SH-SY5Y (cell line): ENCODE data around the gene NHLRC2.

Source experiments
- GATA2 ChIP-seq: IDR thresholded peaks from 2 replicates; pipeline ENCODE4 v1.6.1; 2011; ENCODE audit warnings: mild to moderate bottlenecking, low read depth, low read length
- GATA3 ChIP-seq: IDR thresholded peaks from 2 replicates; pipeline ENCODE4 v1.6.1; 2011; ENCODE audit warnings: low read depth, mild to moderate bottlenecking, low read length, moderate library complexity

NHLRC2 gene

GRCh38 chr10:113853578-113854012, 866 bp upstream of the NHLRC2 start:
- TF ChIP-seq GATA3 (no peak), GATA2 (no peak)

DNA sequence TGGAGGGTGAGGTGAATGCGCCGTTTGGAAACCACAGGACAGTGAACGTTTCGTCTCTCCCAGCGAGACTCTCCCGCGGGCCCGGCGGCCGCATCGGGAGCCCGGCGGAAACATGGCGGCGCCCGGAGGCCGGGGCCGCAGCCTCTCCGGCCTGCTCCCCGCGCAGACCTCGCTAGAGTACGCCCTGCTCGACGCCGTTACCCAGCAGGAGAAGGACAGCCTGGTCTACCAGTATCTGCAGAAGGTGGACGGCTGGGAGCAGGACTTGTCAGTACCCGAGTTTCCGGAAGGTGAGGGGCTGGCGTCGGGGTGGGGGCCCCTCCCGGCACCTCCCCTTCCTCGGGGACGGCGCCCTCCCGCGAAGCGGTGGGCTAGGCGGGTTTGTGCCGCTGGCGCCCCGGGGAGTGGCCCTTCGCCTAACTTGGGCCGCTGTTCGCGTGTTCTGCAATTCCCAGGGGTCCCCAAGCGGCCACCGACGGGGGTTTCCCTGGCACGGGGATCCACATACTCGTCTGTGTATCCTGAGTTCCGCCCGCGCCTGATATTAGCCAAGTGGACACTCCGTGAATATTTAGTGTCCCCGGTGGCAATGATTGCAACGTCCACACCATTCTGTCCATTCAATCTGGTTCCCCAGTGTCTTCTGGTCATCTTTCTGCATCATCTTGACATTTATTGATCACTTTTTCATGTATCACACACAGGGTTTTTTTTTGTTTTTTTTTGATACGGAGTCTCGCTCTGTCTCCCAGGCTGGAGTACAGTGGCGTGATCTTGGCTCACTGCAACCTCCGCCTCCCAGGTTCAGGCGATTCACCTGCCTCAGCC, 514 bp downstream of the NHLRC2 start:
- TF ChIP-seq GATA3: no peak
- no peak for TF ChIP-seq GATA2

DNA sequence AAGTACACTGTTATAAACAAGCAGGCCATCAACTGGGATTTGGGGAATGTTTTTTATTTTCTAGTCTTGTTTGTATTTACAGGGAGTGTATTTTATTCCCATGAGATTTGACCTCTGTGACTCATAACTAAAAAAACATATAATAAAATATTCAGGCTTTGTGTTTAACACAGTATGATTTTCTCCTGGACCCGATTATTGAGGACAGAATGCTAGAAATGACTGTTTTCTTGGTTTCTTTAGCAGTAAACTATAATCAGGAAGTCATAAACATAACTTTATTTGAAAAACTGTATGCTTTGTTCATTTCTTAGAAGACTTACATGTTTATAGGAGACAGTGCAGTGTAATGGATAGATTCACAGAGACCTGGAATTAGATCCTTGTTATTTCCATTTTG, 2.1 kb downstream of the NHLRC2 start:
- TF ChIP-seq GATA3: no peak
- no peak for TF ChIP-seq GATA2

DNA sequence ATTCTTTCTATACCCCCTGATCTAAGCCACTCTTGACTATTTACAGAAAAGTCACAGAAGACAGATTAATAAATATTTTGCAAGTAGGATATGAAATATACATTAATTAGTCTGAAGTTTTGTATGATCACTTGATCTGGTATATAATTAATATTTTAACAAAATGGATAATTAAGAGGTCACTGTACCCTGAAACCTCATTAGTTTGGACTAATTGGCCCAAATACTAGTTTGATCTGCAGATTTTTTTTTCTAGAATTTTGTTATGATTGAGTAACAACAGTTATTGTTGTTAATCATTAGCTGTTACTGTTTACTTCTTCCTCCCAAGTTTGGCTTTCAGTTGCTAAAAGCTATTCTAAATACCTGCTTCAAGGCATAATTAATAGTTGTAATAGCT, 2.7 kb downstream of the NHLRC2 start:
- TF ChIP-seq GATA3 (no peak), GATA2 (no peak)

GRCh38 chr10:113858541-113858940, 4.1 kb downstream of the NHLRC2 start:
- TF ChIP-seq GATA2: no peak
- no peak for TF ChIP-seq GATA3

DNA sequence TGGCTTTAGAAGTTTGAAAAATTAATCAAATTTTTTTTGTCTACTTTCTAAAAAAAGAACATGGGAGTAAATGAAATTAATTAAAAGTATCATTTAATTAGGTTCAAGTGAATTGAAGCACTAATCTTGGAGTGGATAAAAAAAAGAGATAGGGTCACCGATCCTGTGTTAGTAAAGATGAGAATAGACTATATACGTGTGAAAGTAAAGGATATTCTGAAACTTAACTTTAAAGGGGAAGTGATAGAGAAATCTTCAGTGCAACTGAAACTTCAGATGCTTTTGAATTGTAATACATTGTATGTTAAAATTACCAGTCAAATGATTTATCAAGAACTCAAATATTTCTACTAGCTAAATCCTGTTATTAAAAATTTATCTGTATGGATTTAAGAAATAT, 4.8 kb downstream of the NHLRC2 start:
- TF ChIP-seq GATA2 (no peak), GATA3 (no peak)

DNA sequence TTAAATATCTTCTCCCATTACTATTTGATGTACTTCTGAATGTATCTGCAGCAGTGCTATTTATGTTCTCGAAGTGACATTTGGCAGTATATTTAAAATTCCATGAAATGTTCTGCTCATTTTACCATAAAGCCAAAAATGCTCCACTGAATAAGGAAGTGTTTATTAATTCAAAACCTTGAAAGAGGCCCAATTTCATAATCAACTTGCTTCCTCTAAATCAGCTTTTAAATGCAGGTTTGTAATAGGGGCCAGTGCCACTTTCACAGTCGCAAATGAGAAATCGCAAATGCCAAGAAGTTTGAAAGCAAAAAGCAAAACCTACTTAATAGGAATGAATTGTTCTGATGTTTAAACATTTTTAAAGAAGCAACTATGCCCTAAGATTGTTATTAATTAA, 11.4 kb downstream of the NHLRC2 start:
- TF ChIP-seq GATA2: no peak
- no peak for TF ChIP-seq GATA3

DNA sequence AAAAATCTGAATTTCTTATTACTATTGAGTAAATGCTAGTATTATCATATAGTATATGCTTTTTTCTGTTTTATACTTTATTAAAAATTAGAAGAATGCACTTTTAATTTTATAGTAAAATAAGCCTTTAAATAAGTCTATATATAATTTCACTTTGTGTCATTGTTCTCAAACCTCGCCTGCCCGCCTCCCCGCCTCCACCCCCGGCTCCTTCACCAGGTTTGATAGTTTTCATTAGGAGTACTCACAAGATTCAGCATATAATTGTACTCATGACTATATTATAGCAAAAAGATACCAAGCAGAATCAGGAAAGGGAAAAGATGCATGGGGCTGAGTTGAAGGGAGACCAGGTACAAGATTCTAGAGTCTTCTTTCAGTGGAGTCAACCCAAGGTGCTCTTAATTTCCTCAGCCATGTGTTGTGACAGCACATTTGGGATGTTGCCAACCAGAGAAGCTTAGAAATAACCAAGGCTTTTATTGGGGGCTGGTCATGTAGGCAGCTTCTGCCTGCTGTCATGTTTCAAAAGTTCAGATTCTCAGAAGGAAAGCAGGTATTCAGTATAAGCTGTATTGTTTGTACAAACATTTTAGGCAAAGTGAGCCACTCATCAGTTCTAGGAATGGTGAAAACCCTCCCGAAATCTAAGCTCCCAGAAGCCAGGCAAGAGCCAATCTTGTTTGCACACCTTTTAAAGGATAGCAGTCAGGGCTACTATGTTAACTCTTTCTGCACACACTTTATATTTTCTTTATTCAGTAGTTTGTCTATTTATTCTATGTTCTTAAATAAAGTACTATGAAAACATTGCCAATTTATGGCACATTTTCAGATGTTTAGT, 12.3 kb downstream of the NHLRC2 start:
- TF ChIP-seq GATA2: no peak
- TF ChIP-seq GATA3: no peak

DNA sequence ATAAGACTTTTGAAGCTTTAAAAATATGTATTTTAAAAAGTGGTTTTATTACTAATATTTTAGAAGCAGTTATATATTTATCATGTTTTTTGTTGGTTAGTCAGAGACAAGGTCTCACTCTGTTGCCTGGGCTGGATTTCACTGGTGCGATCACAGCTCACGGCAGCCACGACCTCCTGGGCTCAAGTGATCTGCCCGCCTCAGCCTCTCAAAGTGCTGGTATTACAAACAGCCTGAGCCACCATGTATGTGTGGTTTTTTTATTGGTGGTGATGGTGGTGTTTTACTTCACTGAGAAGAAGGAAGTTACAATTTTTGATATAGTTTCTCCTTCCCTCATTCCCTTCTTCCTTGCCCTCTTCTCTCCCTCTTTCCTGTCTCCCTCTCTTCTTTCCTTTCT, 13.4 kb downstream of the NHLRC2 start:
- no peak for TF ChIP-seq GATA3
- TF ChIP-seq GATA2: no peak

- no peak for TF ChIP-seq GATA3
- TF ChIP-seq GATA2: no peak
Measured at GRCh38 chr10:113869789-113870188, 15.3 kb downstream of the NHLRC2 start.

DNA sequence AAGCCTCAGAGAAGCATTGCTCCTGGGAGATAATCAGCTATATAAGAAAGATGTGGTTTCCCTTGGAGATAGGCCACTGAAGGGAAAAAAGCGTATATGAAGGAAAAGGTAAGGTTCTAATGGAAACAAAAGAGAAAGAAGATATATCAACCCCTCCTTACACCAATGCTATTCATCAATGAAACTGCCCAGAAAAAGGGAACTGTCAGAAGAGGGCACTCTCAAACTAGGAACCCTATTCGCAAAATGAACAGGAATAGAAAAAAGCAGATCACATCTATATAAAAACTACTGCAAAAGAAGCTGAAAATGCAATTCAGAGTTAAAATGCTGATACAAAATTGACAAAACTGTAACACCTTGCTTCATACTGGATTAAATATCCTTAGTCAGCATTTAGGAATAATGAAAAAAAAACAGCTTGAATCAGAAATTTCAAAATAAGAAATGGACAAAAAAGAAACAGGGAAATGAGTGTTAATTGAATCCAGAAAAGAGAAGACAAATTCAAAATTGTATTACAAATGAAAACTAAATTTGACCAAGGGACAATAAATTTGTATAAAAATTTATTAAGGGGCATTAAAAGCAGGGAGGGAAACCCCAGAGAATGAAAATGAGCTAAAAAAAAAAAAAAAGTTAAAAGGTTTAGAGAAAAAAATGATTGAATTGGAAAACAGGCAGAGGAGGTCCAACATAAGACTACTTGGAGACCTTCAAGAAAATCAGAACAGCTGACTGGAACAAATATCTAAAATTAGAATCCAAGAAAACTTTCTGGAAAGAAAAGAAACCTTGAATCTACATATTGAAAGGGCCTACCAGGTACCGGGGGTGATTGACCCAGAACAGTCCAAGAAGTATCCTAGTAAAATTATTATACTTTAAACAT, 17.9 kb downstream of the NHLRC2 start:
- no peak for TF ChIP-seq GATA3
- no peak for TF ChIP-seq GATA2

- no peak for TF ChIP-seq GATA3
- TF ChIP-seq GATA2: no peak
Measured at GRCh38 chr10:113875212-113875611, 20.8 kb downstream of the NHLRC2 start.

- TF ChIP-seq GATA3: no peak
- no peak for TF ChIP-seq GATA2
Measured at GRCh38 chr10:113876461-113876860, 22.0 kb downstream of the NHLRC2 start.

DNA sequence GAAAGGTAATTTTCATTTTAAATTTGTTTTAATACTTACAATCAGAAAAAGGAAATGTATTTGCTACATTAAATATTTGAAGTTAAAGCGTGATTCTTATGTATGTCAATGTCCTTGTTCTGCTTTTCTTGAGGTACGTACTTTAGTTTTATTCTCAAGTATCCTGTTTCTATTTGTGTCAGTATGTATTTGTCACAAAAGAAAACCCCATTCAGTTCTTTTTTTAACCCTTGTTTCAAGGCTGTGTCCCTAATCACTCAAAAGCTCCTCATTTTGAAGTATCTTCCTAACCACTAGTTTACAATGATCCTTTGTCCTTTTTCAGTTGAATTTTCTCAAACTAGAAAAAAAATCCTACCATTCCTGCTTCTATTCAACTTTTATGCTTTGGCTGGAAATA, 25.2 kb downstream of the NHLRC2 start:
- TF ChIP-seq GATA3 (no peak), GATA2 (no peak)

GRCh38 chr10:113880236-113880635, 25.8 kb downstream of the NHLRC2 start:
- TF ChIP-seq GATA3 (no peak), GATA2 (no peak)
